ENCODE measurements around the gene CDC42BPB.

Gene CDC42BPB

GRCh38 chr14:102941419-102942011 is 115.8 kb downstream of the CDC42BPB start:
- Histone ChIP-seq H3K4me1 (ENCODE audit: control insufficient read depth, low read length) (peaks cover 61% of the 10 kb centered on the region), H3K36me3 (ENCODE audit: control insufficient read depth, low read length) (no peaks in the 10 kb centered on the region), H3K4me2 (ENCODE audit: low read length) (peak overlapping the region; percentile 44)

GRCh38 chr14:102940729-102941362 is 116.5 kb downstream of the CDC42BPB start:
- Histone ChIP-seq H4K20me1 (ENCODE audit: control insufficient read depth, insufficient read depth, low read depth, low read length) (no peaks in the 10 kb centered on the region), H3K27ac (ENCODE audit: low read depth, low read length) (peak overlapping the region; percentile 70), H3K4me3 (ENCODE audit: low read length) (peak overlapping the region; percentile 19; the same call in 1 of the 2 replicates), H3K9me2 (replicated peaks; ENCODE audit: control insufficient read depth, low read length) (no peaks in the 10 kb centered on the region), H3K9me3 (ENCODE audit: control insufficient read depth, insufficient read depth, low read length) (no peaks in the 10 kb centered on the region), H3K79me2 (ENCODE audit: control insufficient read depth, low read length) (no peaks in the 10 kb centered on the region), H3K4me1 (ENCODE audit: control insufficient read depth, low read length) (peaks cover 62% of the 10 kb centered on the region), H3F3A (ENCODE audit: control insufficient read depth, insufficient read depth) (peaks cover 15% of the 10 kb centered on the region), H3K4me2 (ENCODE audit: low read length) (peak overlapping the region; percentile 44), H3K27me3 (ENCODE audit: control insufficient read depth, low read length) (no peaks in the 10 kb centered on the region), H3K36me3 (ENCODE audit: control insufficient read depth, low read length) (no peaks in the 10 kb centered on the region)
- TF ChIP-seq CTCF (IDR thresholded peaks at IDR 0.05; ENCODE audit: low read depth, low read length, poor library complexity, severe bottlenecking) (no peak), EZH2phosphoT487 (IDR thresholded peaks at IDR 0.05; ENCODE audit: borderline replicate concordance, low read length) (no peak)

More at GRCh38 chr14:102941419-102942011, 115.8 kb downstream of the CDC42BPB start:
- Histone ChIP-seq H3K9me3 (ENCODE audit: control insufficient read depth, insufficient read depth, low read length) (no peaks in the 10 kb centered on the region), H3K9me2 (replicated peaks; ENCODE audit: control insufficient read depth, low read length) (no peaks in the 10 kb centered on the region), H3K27me3 (ENCODE audit: control insufficient read depth, low read length) (no peaks in the 10 kb centered on the region), H3F3A (ENCODE audit: control insufficient read depth, insufficient read depth) (peaks cover 8% of the 10 kb centered on the region), H3K4me3 (ENCODE audit: low read length) (peak overlapping the region; percentile 19), H4K20me1 (ENCODE audit: control insufficient read depth, insufficient read depth, low read depth, low read length) (no peaks in the 10 kb centered on the region), H3K27ac (ENCODE audit: low read depth, low read length) (peak overlapping the region; percentile 70), H3K79me2 (ENCODE audit: control insufficient read depth, low read length) (no peaks in the 10 kb centered on the region)
- TF ChIP-seq CTCF (IDR thresholded peaks at IDR 0.05; ENCODE audit: low read depth, low read length, poor library complexity, severe bottlenecking): no peak
- TF ChIP-seq EZH2phosphoT487 (IDR thresholded peaks at IDR 0.05; ENCODE audit: borderline replicate concordance, low read length): no peak

- Histone ChIP-seq H3K27ac (ENCODE audit: low read depth, low read length) (no peak overlapping the region), H3K4me2 (ENCODE audit: low read length) (no peak overlapping the region), H3K9me2 (replicated peaks; ENCODE audit: control insufficient read depth, low read length) (no peaks in the 10 kb centered on the region), H3K79me2 (ENCODE audit: control insufficient read depth, low read length) (no peaks in the 10 kb centered on the region), H3K27me3 (ENCODE audit: control insufficient read depth, low read length) (no peaks in the 10 kb centered on the region), H3K4me3 (ENCODE audit: low read length) (no peak overlapping the region), H4K20me1 (ENCODE audit: control insufficient read depth, insufficient read depth, low read depth, low read length) (no peaks in the 10 kb centered on the region), H3K9me3 (ENCODE audit: control insufficient read depth, insufficient read depth, low read length) (no peaks in the 10 kb centered on the region), H3K36me3 (ENCODE audit: control insufficient read depth, low read length) (no peaks in the 10 kb centered on the region), H3F3A (ENCODE audit: control insufficient read depth, insufficient read depth) (peaks cover 24% of the 10 kb centered on the region), H3K4me1 (ENCODE audit: control insufficient read depth, low read length) (peaks cover 68% of the 10 kb centered on the region)
- TF ChIP-seq CTCF (IDR thresholded peaks at IDR 0.05; ENCODE audit: low read depth, low read length, poor library complexity, severe bottlenecking) (no peak), EZH2phosphoT487 (IDR thresholded peaks at IDR 0.05; ENCODE audit: borderline replicate concordance, low read length) (no peak)
Observed at GRCh38 chr14:102939820-102940561, 117.4 kb downstream of the CDC42BPB start.

All from DOHH2 (cell line).